Fibroblast of lung (primary cell): ENCODE measurements around the gene PRMT7. TPM values are rescaled to one million over a fixed set of nuclear protein-coding genes. Genes with fewer than 3 reads are reported as not detected.

Experiments used
- DNase-seq, 2 donors: peaks; one replicate each; pipeline versions ENCODE4 v3.0.0 to v3.0.0-alpha.2; 2010; ENCODE audit warnings: low read depth in 2 of 2
- H2AFZ ChIP-seq: 2 replicates; pipeline ENCODE4 v1.5.1; 2012; ENCODE audit warnings: low read length, control low read depth, inconsistent platforms
- H3K27ac ChIP-seq: 2 replicates; pipeline ENCODE4 v1.5.1; 2011; ENCODE audit warnings: low read length, control low read depth; ENCODE audit not compliant: insufficient read depth
- H3K27me3 ChIP-seq: 2 replicates; pipeline ENCODE4 v1.5.1; 2011; ENCODE audit warnings: mild to moderate bottlenecking, low read length; ENCODE audit not compliant: control insufficient read depth, insufficient read depth
- H3K36me3 ChIP-seq: 2 replicates; pipeline ENCODE4 v1.5.1; 2011; ENCODE audit warnings: low read length; ENCODE audit not compliant: control insufficient read depth, insufficient read depth
- H3K4me1 ChIP-seq: 2 replicates; pipeline ENCODE4 v1.5.1; 2011; ENCODE audit warnings: low read length; ENCODE audit not compliant: control insufficient read depth, insufficient read depth; ENCODE audit errors: extremely low read depth
- H3K4me2 ChIP-seq: 2 replicates; pipeline ENCODE4 v1.5.1; 2011; ENCODE audit warnings: low read length, control low read depth; ENCODE audit not compliant: insufficient read depth; ENCODE audit errors: extremely low read depth
- H3K4me3 ChIP-seq, 4 experiments: fragments of 200-600 bp in 1 of 4; sonication (generic) in 1 of 4; replicated peaks in 1 of 4; 2 replicates each; pipeline ENCODE4 v1.5.1; 2011 to 2016; ENCODE audit warnings: low read length in 4 of 4, low read depth in 3 of 4, mild to moderate bottlenecking in 3 of 4, control low read depth in 2 of 4, inconsistent platforms in 1 of 4, mixed read lengths in 1 of 4; ENCODE audit not compliant: insufficient read depth in 1 of 4; ENCODE audit errors: control extremely low read depth in 1 of 4
- H3K79me2 ChIP-seq: 2 replicates; pipeline ENCODE4 v1.5.1; 2012; ENCODE audit warnings: mild to moderate bottlenecking, low read length, inconsistent platforms; ENCODE audit not compliant: control insufficient read depth, insufficient read depth
- H3K9ac ChIP-seq: 2 replicates; pipeline ENCODE4 v1.5.1; 2011; ENCODE audit warnings: mild to moderate bottlenecking, low read length, control low read depth; ENCODE audit not compliant: insufficient read depth
- H3K9me3 ChIP-seq: 2 replicates; pipeline ENCODE4 v1.5.1; 2012; ENCODE audit warnings: low read depth, low read length; ENCODE audit not compliant: control insufficient read depth, insufficient read depth
- H4K20me1 ChIP-seq: 2 replicates; pipeline ENCODE4 v1.5.1; 2011; ENCODE audit warnings: low read length; ENCODE audit not compliant: control insufficient read depth, insufficient read depth; ENCODE audit errors: extremely low read depth
- EZH2 ChIP-seq: IDR thresholded peaks from 2 replicates; pipeline ENCODE4 v1.5.1; 2012; ENCODE audit warnings: low read length, control low read depth, mild to moderate bottlenecking; ENCODE audit errors: missing control alignments
- polyA plus RNA-seq, 2 donors: library from polyadenylated mRNA; depleted of rRNA in 1 of 2; stranded (reverse) in 1 of 2; unstranded in 1 of 2; fragments of >200 nt; gene quantifications; 2 replicates each; pipeline ENCODE4 v1.2.1, GENCODE V29; 2011 to 2012; ENCODE audit warnings: missing spikeins in 1 of 2
- total RNA-seq: library from RNA; depleted of rRNA; stranded (reverse); fragments of >200 nt; gene quantifications from 2 replicates; pipeline ENCODE4 v1.2.1, GENCODE V29; 2014
- TF ChIP-seq, protein P1 (sequence below), 2 donors: IDR thresholded peaks in 1 of 2; conservative IDR thresholded peaks in 1 of 2; 1 replicate in 1 of 2; 2 replicates in 1 of 2; pipeline ENCODE4 v1.5.1; 2011 to 2012; ENCODE audit warnings: low read length in 2 of 2, control low read depth in 1 of 2, inconsistent platforms in 1 of 2, low read depth in 1 of 2, mild to moderate bottlenecking in 1 of 2

The PRMT7 gene
- total and polyA plus RNA-seq, 2 donors (not counting 1 experiment from before 2014, with no cell fraction given): 24.0 to 39.3 TPM

DNA sequence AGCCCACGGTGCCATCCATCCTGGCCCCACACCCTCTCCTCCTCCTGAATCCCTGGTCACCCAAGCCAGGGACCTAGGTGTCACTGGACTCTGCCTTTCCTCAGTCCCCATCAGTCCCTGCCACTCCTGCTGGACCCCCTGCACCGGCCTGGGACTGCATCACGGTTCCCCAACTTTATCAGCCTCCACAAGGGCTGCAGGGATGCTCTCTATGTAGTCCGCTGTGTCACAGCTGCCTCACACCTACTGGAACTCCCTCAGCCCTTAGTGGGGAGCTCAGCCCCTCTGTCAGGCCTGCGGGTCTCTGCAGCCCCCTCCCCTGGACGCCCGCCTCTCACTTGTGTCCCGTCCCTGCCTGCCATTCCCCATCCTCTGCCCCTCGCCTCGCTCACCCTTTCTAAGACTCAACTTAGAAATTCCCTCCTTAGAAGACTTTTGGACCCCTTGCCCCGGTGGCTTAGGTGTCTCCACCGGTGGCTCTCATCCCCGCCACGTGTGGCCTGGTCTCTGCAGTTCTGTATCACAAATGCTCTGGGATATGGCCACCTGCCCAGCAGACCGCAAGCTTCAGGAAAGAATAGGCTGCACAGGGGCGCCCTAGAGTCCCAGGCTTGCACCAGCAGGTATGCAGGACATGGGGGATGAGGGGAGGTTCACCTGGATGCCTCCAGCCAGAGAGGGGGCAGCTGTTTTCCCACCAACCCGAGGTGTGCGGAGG lies 62.9 kb downstream of the PRMT7 start:
- Histone ChIP-seq H3K4me3 (no peak overlapping the region), H3K27ac (no peak overlapping the region), H2AFZ (no peak overlapping the region), H3K79me2 (no peaks in the 10 kb centered on the region), H3K4me2 (no peak overlapping the region), H4K20me1 (no peaks in the 10 kb centered on the region), H3K36me3 (no peaks in the 10 kb centered on the region), H3K9ac (no peak overlapping the region), H3K4me1 (no peaks in the 10 kb centered on the region), H3K27me3 (peaks cover 9% of the 10 kb centered on the region), H3K9me3 (no peaks in the 10 kb centered on the region)
- TF ChIP-seq, protein P1, sequence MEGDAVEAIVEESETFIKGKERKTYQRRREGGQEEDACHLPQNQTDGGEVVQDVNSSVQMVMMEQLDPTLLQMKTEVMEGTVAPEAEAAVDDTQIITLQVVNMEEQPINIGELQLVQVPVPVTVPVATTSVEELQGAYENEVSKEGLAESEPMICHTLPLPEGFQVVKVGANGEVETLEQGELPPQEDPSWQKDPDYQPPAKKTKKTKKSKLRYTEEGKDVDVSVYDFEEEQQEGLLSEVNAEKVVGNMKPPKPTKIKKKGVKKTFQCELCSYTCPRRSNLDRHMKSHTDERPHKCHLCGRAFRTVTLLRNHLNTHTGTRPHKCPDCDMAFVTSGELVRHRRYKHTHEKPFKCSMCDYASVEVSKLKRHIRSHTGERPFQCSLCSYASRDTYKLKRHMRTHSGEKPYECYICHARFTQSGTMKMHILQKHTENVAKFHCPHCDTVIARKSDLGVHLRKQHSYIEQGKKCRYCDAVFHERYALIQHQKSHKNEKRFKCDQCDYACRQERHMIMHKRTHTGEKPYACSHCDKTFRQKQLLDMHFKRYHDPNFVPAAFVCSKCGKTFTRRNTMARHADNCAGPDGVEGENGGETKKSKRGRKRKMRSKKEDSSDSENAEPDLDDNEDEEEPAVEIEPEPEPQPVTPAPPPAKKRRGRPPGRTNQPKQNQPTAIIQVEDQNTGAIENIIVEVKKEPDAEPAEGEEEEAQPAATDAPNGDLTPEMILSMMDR (conservative IDR thresholded peaks at IDR 0.05 in 1 of 2, IDR thresholded peaks at IDR 0.05 in 1 of 2; ENCODE audit: low read depth in 1 of 2, low read length in 2 of 2): no peak
- no peak for TF ChIP-seq EZH2
- no peak for DNase-seq

- H3K27ac ChIP-seq: no peak overlapping the region
- no peak overlapping the region for H3K4me2 ChIP-seq
- no peaks in the 10 kb centered on the region for H3K4me1 ChIP-seq
- H3K4me3 ChIP-seq: no peak overlapping the region
- peaks cover 9% of the 10 kb centered on the region for H3K27me3 ChIP-seq
- no peaks in the 10 kb centered on the region for H3K9me3 ChIP-seq
- H3K36me3 ChIP-seq: no peaks in the 10 kb centered on the region
- no peaks in the 10 kb centered on the region for H3K79me2 ChIP-seq
- TF ChIP-seq, protein P1 (conservative IDR thresholded peaks at IDR 0.05 in 1 of 2, IDR thresholded peaks at IDR 0.05 in 1 of 2; ENCODE audit: low read depth in 1 of 2, low read length in 2 of 2): no peak
- TF ChIP-seq EZH2: no peak
- no peaks in the 10 kb centered on the region for H4K20me1 ChIP-seq
- H2AFZ ChIP-seq: no peak overlapping the region
- H3K9ac ChIP-seq: no peak overlapping the region
- no peak for DNase-seq
These were observed 63.5 kb downstream of the PRMT7 start for GRCh38 chr16:68374246-68374805.

- Histone ChIP-seq H3K36me3 (no peaks in the 10 kb centered on the region), H3K4me1 (no peaks in the 10 kb centered on the region), H3K4me3 (no peak overlapping the region), H4K20me1 (no peaks in the 10 kb centered on the region), H3K27me3 (peaks cover 9% of the 10 kb centered on the region), H3K79me2 (no peaks in the 10 kb centered on the region), H3K27ac (no peak overlapping the region), H3K9me3 (no peaks in the 10 kb centered on the region), H2AFZ (no peak overlapping the region), H3K4me2 (no peak overlapping the region), H3K9ac (no peak overlapping the region)
- no peak for DNase-seq
- TF ChIP-seq, protein P1 (conservative IDR thresholded peaks at IDR 0.05 in 1 of 2, IDR thresholded peaks at IDR 0.05 in 1 of 2; ENCODE audit: low read depth in 1 of 2, low read length in 2 of 2): no peak
- no peak for TF ChIP-seq EZH2
These were observed 64.3 kb downstream of the PRMT7 start for GRCh38 chr16:68374961-68375660.
